ENCODE results near the gene SLC26A6. TPM values are rescaled to one million over a fixed set of nuclear protein-coding genes. Genes with fewer than 3 reads are reported as not detected.

The SLC26A6 gene
- total and polyA plus RNA-seq, 2 donors (not counting 1 experiment from before 2014, with no cell fraction given), result 22.5 to 26.7 TPM

DNA sequence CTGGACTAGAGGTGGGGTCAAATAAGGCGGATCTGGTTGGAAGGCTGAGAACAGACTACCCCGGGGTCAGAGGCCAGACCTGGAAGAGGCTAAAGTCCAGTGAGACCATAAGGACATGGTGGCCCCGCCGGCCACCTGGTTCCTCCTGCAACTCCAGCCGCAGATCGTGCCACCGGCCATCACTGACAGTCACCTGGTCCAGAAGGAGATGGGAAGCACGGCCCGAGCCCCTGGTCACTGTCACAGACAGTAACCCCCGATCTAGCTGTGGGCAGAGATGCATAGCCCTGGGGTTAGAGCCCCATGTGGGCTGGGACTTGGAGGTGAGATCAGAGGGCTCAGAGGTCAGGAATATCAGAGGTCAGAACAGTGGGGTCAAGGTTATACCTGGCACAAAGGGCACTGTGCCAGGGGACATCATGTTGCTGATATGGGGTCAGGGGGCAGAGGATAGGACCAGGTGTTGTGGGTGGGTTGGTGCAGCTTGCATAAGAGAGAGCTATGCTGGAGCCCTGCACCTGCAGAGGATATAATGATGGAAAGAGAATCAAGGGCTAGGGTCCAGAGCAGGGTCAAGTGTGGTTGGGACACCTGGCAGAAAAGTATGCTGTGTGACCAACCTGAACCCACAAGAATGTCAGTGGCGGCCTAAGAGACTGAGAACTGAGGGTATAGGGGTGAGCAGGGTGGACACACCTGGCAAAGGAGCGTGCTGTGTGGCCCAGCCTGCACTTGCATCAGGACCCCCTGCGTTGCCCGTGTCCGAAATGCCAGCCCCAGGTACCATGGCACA is 17.9 kb upstream of the SLC26A6 start:
- no peaks in the 10 kb centered on the region for H3K9me3 Mint-ChIP-seq (ENCODE audit: insufficient read depth)
- H3K27me3 Mint-ChIP-seq, result no peaks in the 10 kb centered on the region
- no peaks in the 10 kb centered on the region for H3K79me2 ChIP-seq (ENCODE audit: control insufficient read depth, insufficient read depth, low read length)
- peaks cover 0 to 12% (median 0%) of the 10 kb centered on the region in 4 experiments for H3K27me3 ChIP-seq (replicated peaks in 1 of 4; ENCODE audit: control extremely low read depth in 1 of 4, control insufficient read depth in 3 of 4, insufficient read depth in 4 of 4, low read length in 3 of 4)
- H4K20me1 ChIP-seq (ENCODE audit: control insufficient read depth, insufficient read depth, low read length, poor library complexity, severe bottlenecking), result no peaks in the 10 kb centered on the region
- CTCF ChIA-PET, result interaction anchor here (1.0 kb wide), 1 partner anchor 217 kb away, joined by 3 read pairs; no protein-coding TSS in a partner anchor
- no peak overlapping the region for H3K4me3 ChIP-seq (ENCODE audit: control extremely low read depth in 1 of 5, extremely low read depth in 1 of 5, insufficient read depth in 1 of 5, low read depth in 2 of 5, low read length in 4 of 5)
- peaks cover 0 to 5% (median 0%) of the 10 kb centered on the region in 3 donors for H3K9me3 ChIP-seq (ENCODE audit: control extremely low read depth in 1 of 3, control insufficient read depth in 2 of 3, insufficient read depth in 1 of 3, low read length in 2 of 3)
- H2AFZ ChIP-seq (ENCODE audit: insufficient read depth, low read depth, low read length, poor library complexity, severe bottlenecking), result no peak overlapping the region
- H3K27ac Mint-ChIP-seq, result no peak overlapping the region
- no peak for ATAC-seq (ENCODE audit: low read depth)
- POLR2A ChIA-PET, result no interaction called here
- no peaks in the 10 kb centered on the region for H3K36me3 ChIP-seq (replicated peaks in 1 of 2; ENCODE audit: control extremely low read depth in 1 of 2, control insufficient read depth in 1 of 2, extremely low read depth in 1 of 2, insufficient read depth in 2 of 2, low read length in 1 of 2)
- intact Hi-C loops (cut with micrococcal nuclease), result no loop called here
- H3K4me1 Mint-ChIP-seq, result peaks cover 17% of the 10 kb centered on the region
- H3K27ac ChIP-seq (ENCODE audit: low read length in 2 of 2), result no peak overlapping the region
- H3K4me3 Mint-ChIP-seq, result peak overlapping the region; percentile 15
- H3K4me1 ChIP-seq (ENCODE audit: control insufficient read depth in 2 of 2, insufficient read depth in 2 of 2, low read length in 2 of 2), result peaks cover 5 to 18% of the 10 kb centered on the region in 2 donors
- no peak overlapping the region for H3K4me2 ChIP-seq (replicated peaks; ENCODE audit: low read depth, low read length, poor library complexity, severe bottlenecking)
- no peak overlapping the region for H3K9ac ChIP-seq (ENCODE audit: low read length)
- TF ChIP-seq EZH2 (IDR thresholded peaks at IDR 0.05; ENCODE audit: borderline replicate concordance, insufficient read depth, low read depth, low read length, poor library complexity, severe bottlenecking), result no peak
- TF ChIP-seq, protein P1, sequence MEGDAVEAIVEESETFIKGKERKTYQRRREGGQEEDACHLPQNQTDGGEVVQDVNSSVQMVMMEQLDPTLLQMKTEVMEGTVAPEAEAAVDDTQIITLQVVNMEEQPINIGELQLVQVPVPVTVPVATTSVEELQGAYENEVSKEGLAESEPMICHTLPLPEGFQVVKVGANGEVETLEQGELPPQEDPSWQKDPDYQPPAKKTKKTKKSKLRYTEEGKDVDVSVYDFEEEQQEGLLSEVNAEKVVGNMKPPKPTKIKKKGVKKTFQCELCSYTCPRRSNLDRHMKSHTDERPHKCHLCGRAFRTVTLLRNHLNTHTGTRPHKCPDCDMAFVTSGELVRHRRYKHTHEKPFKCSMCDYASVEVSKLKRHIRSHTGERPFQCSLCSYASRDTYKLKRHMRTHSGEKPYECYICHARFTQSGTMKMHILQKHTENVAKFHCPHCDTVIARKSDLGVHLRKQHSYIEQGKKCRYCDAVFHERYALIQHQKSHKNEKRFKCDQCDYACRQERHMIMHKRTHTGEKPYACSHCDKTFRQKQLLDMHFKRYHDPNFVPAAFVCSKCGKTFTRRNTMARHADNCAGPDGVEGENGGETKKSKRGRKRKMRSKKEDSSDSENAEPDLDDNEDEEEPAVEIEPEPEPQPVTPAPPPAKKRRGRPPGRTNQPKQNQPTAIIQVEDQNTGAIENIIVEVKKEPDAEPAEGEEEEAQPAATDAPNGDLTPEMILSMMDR (IDR thresholded peaks at IDR 0.05), result no peak
- 84% methylated on average over 14 of the region's 15 CpGs for WGBS (ENCODE audit: insufficient coverage)
- no peak for DNase-seq

- Mint-ChIP-seq H3K4me3 (no peak overlapping the region), H3K27me3 (no peaks in the 10 kb centered on the region), H3K9me3 (ENCODE audit: insufficient read depth) (no peaks in the 10 kb centered on the region), H3K27ac (no peak overlapping the region), H3K4me1 (peaks cover 11% of the 10 kb centered on the region)
- no peak overlapping the region for H3K27ac ChIP-seq (ENCODE audit: low read length in 2 of 2)
- no peaks in the 10 kb centered on the region for H3K27me3 ChIP-seq (replicated peaks in 1 of 4; ENCODE audit: control extremely low read depth in 1 of 4, control insufficient read depth in 3 of 4, insufficient read depth in 4 of 4, low read length in 3 of 4)
- no peak overlapping the region for H3K9ac ChIP-seq (ENCODE audit: low read length)
- no peaks in the 10 kb centered on the region for H3K36me3 ChIP-seq (replicated peaks in 1 of 2; ENCODE audit: control extremely low read depth in 1 of 2, control insufficient read depth in 1 of 2, extremely low read depth in 1 of 2, insufficient read depth in 2 of 2, low read length in 1 of 2)
- H4K20me1 ChIP-seq (ENCODE audit: control insufficient read depth, insufficient read depth, low read length, poor library complexity, severe bottlenecking), result no peaks in the 10 kb centered on the region
- DNase-seq (no peak), ATAC-seq (ENCODE audit: low read depth) (no peak)
- ChIA-PET CTCF (no interaction called here), POLR2A (no interaction called here)
- no peak overlapping the region for H3K4me2 ChIP-seq (replicated peaks; ENCODE audit: low read depth, low read length, poor library complexity, severe bottlenecking)
- H2AFZ ChIP-seq (ENCODE audit: insufficient read depth, low read depth, low read length, poor library complexity, severe bottlenecking), result no peak overlapping the region
- no peaks in the 10 kb centered on the region for H3K9me3 ChIP-seq (ENCODE audit: control extremely low read depth in 1 of 3, control insufficient read depth in 2 of 3, insufficient read depth in 1 of 3, low read length in 2 of 3)
- H3K4me3 ChIP-seq (ENCODE audit: control extremely low read depth in 1 of 5, extremely low read depth in 1 of 5, insufficient read depth in 1 of 5, low read depth in 2 of 5, low read length in 4 of 5), result no peak overlapping the region
- no peaks in the 10 kb centered on the region for H3K79me2 ChIP-seq (ENCODE audit: control insufficient read depth, insufficient read depth, low read length)
- peaks cover 4 to 10% of the 10 kb centered on the region in 2 donors for H3K4me1 ChIP-seq (ENCODE audit: control insufficient read depth in 2 of 2, insufficient read depth in 2 of 2, low read length in 2 of 2)
- 96% methylated on average over 11 of the region's 11 CpGs for WGBS (ENCODE audit: insufficient coverage)
- intact Hi-C loops (cut with micrococcal nuclease), result no loop called here
- no peak for TF ChIP-seq EZH2 (IDR thresholded peaks at IDR 0.05; ENCODE audit: borderline replicate concordance, insufficient read depth, low read depth, low read length, poor library complexity, severe bottlenecking)
- TF ChIP-seq, protein P1 (IDR thresholded peaks at IDR 0.05), result no peak
Observed at GRCh38 chr3:48651771-48652170, 16.5 kb upstream of the SLC26A6 start.

Data from B cell (primary cell).